GM20431 (cell line): Measurements from ENCODE around the gene RFK.

Source experiments
- in situ Hi-C: fragments of 300-500 bp; cut with MseI, MboI; formaldehyde crosslinking; loops from one replicate; pipeline ENCODE4 v1.15.0; 2020; ENCODE audit warnings: low sequenced_read_pairs; ENCODE audit not compliant: unreplicated experiment

RFK gene

GRCh38 chr9:76413658-76414057 is 19.4 kb upstream of the RFK start:
- in situ Hi-C loops = no loop called here

GRCh38 chr9:76412638-76413037 is 18.4 kb upstream of the RFK start:
- in situ Hi-C loops = no loop called here

- in situ Hi-C loops = no loop called here
Observed at GRCh38 chr9:76405868-76406267, 11.6 kb upstream of the RFK start.

GRCh38 chr9:76405340-76405739 is 11.1 kb upstream of the RFK start:
- in situ Hi-C loops = no loop called here

GRCh38 chr9:76404401-76404800 is 10.2 kb upstream of the RFK start:
- in situ Hi-C loops = no loop called here

GRCh38 chr9:76403352-76403751 is 9.1 kb upstream of the RFK start:
- in situ Hi-C loops = no loop called here

GRCh38 chr9:76401580-76402354 is 7.5 kb upstream of the RFK start:
- in situ Hi-C loops = no loop called here

GRCh38 chr9:76401176-76401575 is 7.0 kb upstream of the RFK start:
- in situ Hi-C loops = no loop called here

GRCh38 chr9:76400534-76401096 is 6.4 kb upstream of the RFK start:
- in situ Hi-C loops = no loop called here

GRCh38 chr9:76399856-76400255 is 5.6 kb upstream of the RFK start:
- in situ Hi-C loops = no loop called here

GRCh38 chr9:76396597-76396996 is 2.4 kb upstream of the RFK start:
- in situ Hi-C loops = no loop called here

GRCh38 chr9:76396144-76396543 is 1.9 kb upstream of the RFK start:
- in situ Hi-C loops = no loop called here

GRCh38 chr9:76395381-76395780 is 1.2 kb upstream of the RFK start:
- in situ Hi-C loops = no loop called here

- in situ Hi-C loops = no loop called here
Observed at GRCh38 chr9:76394960-76395252, 680 bp upstream of the RFK start.

GRCh38 chr9:76390656-76391055 is 3.6 kb downstream of the RFK start:
- in situ Hi-C loops = no loop called here

GRCh38 chr9:76379494-76379893 is 14.7 kb downstream of the RFK start:
- in situ Hi-C loops = no loop called here

- in situ Hi-C loops = no loop called here
Observed at GRCh38 chr9:76378367-76379073, 15.7 kb downstream of the RFK start.

GRCh38 chr9:76377791-76378190 is 16.4 kb downstream of the RFK start:
- in situ Hi-C loops = no loop called here

GRCh38 chr9:76374783-76375559 is 19.3 kb downstream of the RFK start:
- in situ Hi-C loops = no loop called here

- in situ Hi-C loops = no loop called here
Observed at GRCh38 chr9:76373784-76374474, 20.3 kb downstream of the RFK start.
